GM12878 (cell line): ENCODE measurements around the gene KIF6. TPM values are rescaled to one million over a fixed set of nuclear protein-coding genes. Genes with fewer than 3 reads are reported as not detected.

Experiments
- ATAC-seq: fragments of 200-7000 bp; cut with Tn5 transposase; 3 replicates; pipeline ENCODE4 v1.9.1; 2020; ENCODE audit warnings: mild to moderate bottlenecking, moderate library complexity
- BruUV-seq: library from RNA; stranded (reverse); fragments of 400-500 nt; replicated peaks from 2 replicates; lab custom pipeline; 2021; lab: Mats Ljungman, UMichigan
- CTCF ChIA-PET: fragments of 300-600 bp; sonication (Branson Sonifier 250); formaldehyde crosslinking; extraction: SDS; loops from one replicate; lab custom pipeline; 2021; ENCODE audit warnings: inconsistent platforms; lab: Yijun Ruan, JAX
- POLR2A ChIA-PET: fragments of 350-600 bp; formaldehyde crosslinking; extraction: SDS; loops from one replicate; lab custom pipeline; 2021; ENCODE audit warnings: inconsistent platforms; lab: Charles Lee
- RAD21 ChIA-PET: fragments of 300-600 bp; sonication (Branson Sonifier 250); formaldehyde crosslinking; loops from one replicate; lab custom pipeline; 2023; ENCODE audit warnings: antibody characterized with exemption; ENCODE audit not compliant: unreplicated experiment; lab: Charles Lee
- SMC1A ChIA-PET: fragments of 300-600 bp; sonication (Branson Sonifier 250); formaldehyde crosslinking; loops from one replicate; lab custom pipeline; 2023; ENCODE audit not compliant: unreplicated experiment, uncharacterized antibody; lab: Charles Lee
- DNase-seq: peaks from one replicate; pipeline ENCODE4 v3.0.0-alpha.2; 2011; ENCODE audit warnings: low read depth, low spot score
- FAIRE-seq: peaks from 3 replicates; lab custom pipeline; 2011; peaks lifted over from hg19 to GRCh38; lab: Jason Lieb, UNC
- H2AFZ ChIP-seq: 2 replicates; pipeline ENCODE4 v1.6.0; 2011; ENCODE audit warnings: low read depth, low read length, control low read depth; ENCODE audit not compliant: control insufficient read depth
- H3K27ac ChIP-seq: 2 replicates; pipeline ENCODE4 v1.5.1; 2011; ENCODE audit warnings: control low read depth; ENCODE audit not compliant: control insufficient read depth, insufficient read depth
- H3K27me3 ChIP-seq, 2 experiments: replicated peaks in 1 of 2; 2 replicates each; pipeline versions ENCODE4 v1.6.0 to v1.6.1; 2011; ENCODE audit warnings: low read length in 1 of 2; ENCODE audit not compliant: control insufficient read depth in 2 of 2, insufficient read depth in 2 of 2
- H3K36me3 ChIP-seq, 2 experiments: 2 replicates each; pipeline ENCODE4 v1.5.1; 2011; ENCODE audit warnings: low read length in 1 of 2; ENCODE audit not compliant: control insufficient read depth in 2 of 2, insufficient read depth in 2 of 2
- H3K4me1 ChIP-seq: 2 replicates; pipeline ENCODE4 v1.6.1; 2011; ENCODE audit warnings: mild to moderate bottlenecking, low read length, moderate library complexity, mixed read lengths; ENCODE audit not compliant: control insufficient read depth, insufficient read depth
- H3K4me2 ChIP-seq: 2 replicates; pipeline ENCODE4 v1.6.0; 2011; ENCODE audit warnings: control low read depth; ENCODE audit not compliant: control insufficient read depth, insufficient read depth
- H3K4me3 ChIP-seq: fragments of 200-600 bp; sonication (generic); 2 replicates; pipeline ENCODE4 v1.5.1; 2016
- H3K79me2 ChIP-seq: 2 replicates; pipeline ENCODE4 v1.6.0; 2011; ENCODE audit warnings: low read length; ENCODE audit not compliant: control insufficient read depth, insufficient read depth
- H3K9ac ChIP-seq: 2 replicates; pipeline ENCODE4 v1.8.0; 2011; ENCODE audit warnings: low read length, control low read depth, mixed read lengths; ENCODE audit not compliant: control insufficient read depth, insufficient read depth
- H3K9me3 ChIP-seq: replicated peaks from 3 replicates; pipeline ENCODE4 v1.5.1; 2011; ENCODE audit warnings: mild to moderate bottlenecking, low read length; ENCODE audit not compliant: control insufficient read depth, insufficient read depth
- H4K20me1 ChIP-seq: 2 replicates; pipeline ENCODE4 v1.6.0; 2011; ENCODE audit not compliant: control insufficient read depth, insufficient read depth
- BHLHE40 ChIP-seq, 2 experiments: fragments of 450-650 bp in 1 of 2; IDR thresholded peaks; 2 replicates each; pipeline ENCODE4 v1.6.1; 2011 to 2017; ENCODE audit warnings: low read depth in 2 of 2, borderline replicate concordance in 1 of 2, improper control_type of control experiment in 1 of 2, low read length in 1 of 2, mild to moderate bottlenecking in 1 of 2
- FOS ChIP-seq: IDR thresholded peaks from 3 replicates; pipeline ENCODE4 v1.6.1; 2011; ENCODE audit warnings: borderline replicate concordance; ENCODE audit not compliant: insufficient read length; ENCODE audit errors: extremely low read depth
- IRF5 ChIP-seq: fragments of 450-650 bp; IDR thresholded peaks from 2 replicates; pipeline ENCODE4 v1.6.1; 2017; ENCODE audit warnings: borderline replicate concordance
- WGBS: methylation state at CpG from one replicate; pipeline ENCODE4 v1.1.6; 2016; ENCODE audit warnings: low lambda C conversion rate; ENCODE audit not compliant: insufficient replicate concordance, insufficient coverage; ENCODE audit errors: missing lambda C conversion rate; 5-methylcytosine and 5-hydroxymethylcytosine counted together
- in situ Hi-C: fragments of 300-500 bp; cut with MboI; formaldehyde crosslinking; loops from 9 replicates; pipeline ENCODE4 v1.14.3; 2018; ENCODE audit warnings: mixed read lengths
- intact Hi-C: fragments of 100-400 bp; cut with micrococcal nuclease; formaldehyde crosslinking; loops from one replicate; pipeline ENCODE4 v1.14.2; 2022; ENCODE audit not compliant: unreplicated experiment
- polyA plus RNA-seq, 11 experiments: library from polyadenylated mRNA; depleted of rRNA in 4 of 11; unstranded in 6 of 11; stranded (reverse) in 5 of 11; fragments of >200 nt; fragmentation: Nextera tagmentation in 4 of 11; fragmentation: Illumina TruSeq in 1 of 11; extraction: Ambion mirVana in 4 of 11; extraction: Trizol in 1 of 11; gene quantifications; 1 replicate in 1 of 11; 2 replicates in 10 of 11; pipeline versions ENCODE4 v1.2.1 to v1.2.3, GENCODE V29; 2011 to 2016; ENCODE audit warnings: inconsistent platforms in 2 of 11, missing spikeins in 2 of 11, low read depth in 1 of 11
- total RNA-seq, 4 experiments: library from RNA; depleted of rRNA in 3 of 4; stranded (reverse); fragments of >200 nt in 3 of 4; fragmentation: Illumina TruSeq in 1 of 4; extraction: Trizol in 1 of 4; gene quantifications; 2 replicates each; pipeline versions ENCODE4 v1.2.1 to v1.2.3, GENCODE V29; 2013 to 2021

The KIF6 gene
- total and polyA plus RNA-seq, 10 of the 15 experiments (the other 5 are each of a cell fraction or from before 2014, with no cell fraction given): 0.09 to 1.0 (median 0.28) TPM

GRCh38 chr6:39357998-39358686 lies 367.1 kb downstream of the KIF6 start:
- TF ChIP-seq FOS: no peak
- peak in 1 of 2 experiments; percentile 52; a peak in 1 of 4 replicates for TF ChIP-seq BHLHE40 (IDR thresholded peaks at IDR 0.05; ENCODE audit: borderline replicate concordance in 1 of 2, low read depth in 2 of 2, low read length in 1 of 2)
- no peak for TF ChIP-seq IRF5
- DNase-seq (no peak), ATAC-seq (no peak), FAIRE-seq (no peak)
- POLR2A ChIA-PET: no interaction called here
- Histone ChIP-seq H3K4me2 (no peak overlapping the region), H3K4me1 (no peaks in the 10 kb centered on the region), H3K79me2 (no peaks in the 10 kb centered on the region), H3K9me3 (no peaks in the 10 kb centered on the region), H3K27ac (no peak overlapping the region), H3K27me3 (no peaks in the 10 kb centered on the region), H3K4me3 (no peak overlapping the region), H3K9ac (no peak overlapping the region), H2AFZ (no peak overlapping the region), H3K36me3 (no peaks in the 10 kb centered on the region), H4K20me1 (no peaks in the 10 kb centered on the region)
- BruUV-seq: no TSS peak
- SMC1A ChIA-PET: interaction anchor here (0.6 to 1.6 kb wide), 5 partner anchors 10 to 540 kb away, joined by 3 to 7 read pairs (median 3); no protein-coding TSS in a partner anchor
- 30% methylated on average over 7 of the region's 7 CpGs for WGBS
- RAD21 ChIA-PET: interaction anchor here (1.4 kb wide), 1 partner anchor 15 kb away, joined by 5 read pairs; no protein-coding TSS in a partner anchor
- intact Hi-C loops (no loop called here), in situ Hi-C loops (loop anchor here (5.0 to 10.0 kb wide), 2 partner anchors 527 to 954 kb away; no protein-coding TSS in a partner anchor)
- CTCF ChIA-PET: interaction anchor here (0.9 to 2.2 kb wide), 4 partner anchors 10 to 536 kb away, joined by 3 to 11 read pairs (median 6); no protein-coding TSS in a partner anchor
